Transverse colon (tissue), 4 donors: ENCODE measurements around the gene TMEM45B. TPM values are rescaled to one million over a fixed set of nuclear protein-coding genes. Genes with fewer than 3 reads are reported as not detected.
"Not testable (repeated sequence)": the region's sequence is repeated elsewhere in the genome, so short reads cannot be mapped to it uniquely, and the experiment has no call there.

ENCODE experiments used
- DNase-seq: peaks from one replicate; pipeline ENCODE4 v3.0.0-alpha.2; 2019
- H3K27ac ChIP-seq, 4 donors: fragments of 200-600 bp; sonication (generic); 2 replicates each; pipeline ENCODE4 v1.5.1; 2016 to 2018; ENCODE audit warnings: inconsistent platforms in 4 of 4
- H3K27me3 ChIP-seq: fragments of 200-600 bp; sonication (generic); 2 replicates; pipeline ENCODE4 v1.5.1; 2017; ENCODE audit warnings: inconsistent platforms
- H3K36me3 ChIP-seq, 4 donors: fragments of 200-600 bp; sonication (generic); 2 replicates each; pipeline ENCODE4 v1.5.1; 2017 to 2019; ENCODE audit warnings: inconsistent platforms in 4 of 4
- H3K4me1 ChIP-seq, 4 donors: fragments of 200-600 bp; sonication (generic); 2 replicates each; pipeline ENCODE4 v1.5.1; 2017 to 2020; ENCODE audit warnings: inconsistent platforms in 4 of 4
- H3K4me3 ChIP-seq, 4 donors: fragments of 200-600 bp; sonication (generic); 1 replicate in 1 of 4; 2 replicates in 3 of 4; pipeline versions ENCODE4 v1.5.1 to v1.6.1; 2017 to 2019; ENCODE audit warnings: inconsistent platforms in 4 of 4
- H3K9me3 ChIP-seq, 2 donors: fragments of 200-600 bp; sonication (generic); 2 replicates each; pipeline ENCODE4 v1.5.1; 2017 to 2019; ENCODE audit warnings: inconsistent platforms in 2 of 2
- EP300 ChIP-seq: sonication (generic); formaldehyde crosslinking; IDR thresholded peaks from one replicate; pipeline ENCODE4 v1.6.1; 2017; ENCODE audit warnings: antibody characterized with exemption, low read depth
- POLR2A ChIP-seq: fragments of 450-650 bp; IDR thresholded peaks from one replicate; pipeline ENCODE4 v1.6.1; 2016; ENCODE audit warnings: antibody characterized with exemption, mild to moderate bottlenecking, moderate library complexity
- POLR2AphosphoS5 ChIP-seq, 3 donors: sonication (generic); formaldehyde crosslinking; IDR thresholded peaks; one replicate each; pipeline ENCODE4 v1.6.1; 2016; ENCODE audit warnings: antibody characterized with exemption in 3 of 3
- WGBS, 2 donors: methylation state at CpG; one replicate each; pipeline ENCODE4 v1.1.5; 2018; ENCODE audit warnings: low coverage in 1 of 2; 5-methylcytosine and 5-hydroxymethylcytosine counted together
- in situ Hi-C, 4 donors: fragments of 200-750 bp; cut with MboI; loops; one replicate each; pipeline versions ENCODE4 v1.15.0 to v1.15.1; 2017; ENCODE audit warnings: low sequenced_read_pairs in 3 of 4, low pct_ligation_motif_present in 1 of 4, low pct_unique_long_range_greater_than_20kb in 1 of 4
- intact Hi-C: fragments of 100-400 bp; cut with DNase I; formaldehyde crosslinking; loops from one replicate; pipeline ENCODE4 v1.15.1; 2023; ENCODE audit warnings: low total_unique reads
- total RNA-seq, 4 donors: library from RNA; depleted of rRNA; stranded (reverse); fragments of >200 nt; gene quantifications; one replicate each; pipeline ENCODE4 v1.1.0, GENCODE V29; 2016
- TF ChIP-seq, protein P1 (sequence below), 5 experiments: fragments of 200-600 bp in 3 of 5; fragments of 450-650 bp in 2 of 5; sonication (generic) in 3 of 5; IDR thresholded peaks; 1 replicate in 2 of 5; 2 replicates in 3 of 5; pipeline ENCODE4 v1.5.1; 2016 to 2017; ENCODE audit warnings: antibody characterized with exemption in 5 of 5, inconsistent platforms in 3 of 5, mild to moderate bottlenecking in 2 of 5, moderate library complexity in 1 of 5

TMEM45B gene
- total RNA-seq, 4 donors from 2014 or later: 42.2 to 336 (median 205) TPM

DNA sequence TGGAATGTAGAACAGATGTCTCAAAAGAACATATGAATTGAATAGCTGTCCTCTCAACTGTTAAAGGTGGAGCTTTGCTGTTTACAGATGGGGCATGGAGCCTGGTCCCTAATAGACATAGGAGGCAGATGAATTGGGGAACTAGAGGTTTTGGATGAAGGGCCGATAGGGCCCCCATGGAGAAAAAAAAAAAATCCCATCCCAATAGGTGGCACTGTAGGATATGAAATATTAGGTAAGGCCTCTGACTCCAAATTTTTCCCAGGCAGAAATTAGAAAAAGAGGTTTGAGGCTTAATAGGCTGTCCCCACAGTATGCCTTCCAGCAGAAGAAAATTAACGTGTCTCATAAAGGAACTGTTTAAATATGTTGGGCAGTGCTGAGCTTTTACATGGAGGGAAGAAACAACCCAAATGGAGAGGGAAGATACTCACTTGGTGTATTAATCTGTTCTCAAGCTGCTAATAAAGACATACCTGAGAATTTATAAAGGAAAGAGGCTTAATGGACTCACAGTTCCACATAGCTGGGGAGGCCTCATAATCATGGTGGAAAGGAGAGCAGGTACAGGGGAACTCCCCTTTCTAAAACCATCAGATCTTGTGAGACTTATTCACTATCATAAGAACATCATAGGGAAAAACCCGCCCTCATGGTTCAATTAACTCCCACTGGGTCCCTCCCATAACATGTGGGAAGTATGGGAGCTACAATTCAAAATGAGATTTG lies 30.1 kb upstream of the TMEM45B start:
- WGBS, 2 donors: 26 to 50% methylated on average over 2 to 3 of the region's 3 CpGs
- Histone ChIP-seq H3K9me3 (no peaks in the 10 kb centered on the region), H3K4me3 (no peak overlapping the region), H3K36me3 (no peaks in the 10 kb centered on the region), H3K27me3 (no peaks in the 10 kb centered on the region), H3K4me1 (peaks cover 0 to 14% (median 10%) of the 10 kb centered on the region in 4 donors), H3K27ac (peak overlapping the region in 1 of 4 donors; percentile 8)
- no peak for DNase-seq
- intact Hi-C loops: no loop called here
- TF ChIP-seq, protein P1, sequence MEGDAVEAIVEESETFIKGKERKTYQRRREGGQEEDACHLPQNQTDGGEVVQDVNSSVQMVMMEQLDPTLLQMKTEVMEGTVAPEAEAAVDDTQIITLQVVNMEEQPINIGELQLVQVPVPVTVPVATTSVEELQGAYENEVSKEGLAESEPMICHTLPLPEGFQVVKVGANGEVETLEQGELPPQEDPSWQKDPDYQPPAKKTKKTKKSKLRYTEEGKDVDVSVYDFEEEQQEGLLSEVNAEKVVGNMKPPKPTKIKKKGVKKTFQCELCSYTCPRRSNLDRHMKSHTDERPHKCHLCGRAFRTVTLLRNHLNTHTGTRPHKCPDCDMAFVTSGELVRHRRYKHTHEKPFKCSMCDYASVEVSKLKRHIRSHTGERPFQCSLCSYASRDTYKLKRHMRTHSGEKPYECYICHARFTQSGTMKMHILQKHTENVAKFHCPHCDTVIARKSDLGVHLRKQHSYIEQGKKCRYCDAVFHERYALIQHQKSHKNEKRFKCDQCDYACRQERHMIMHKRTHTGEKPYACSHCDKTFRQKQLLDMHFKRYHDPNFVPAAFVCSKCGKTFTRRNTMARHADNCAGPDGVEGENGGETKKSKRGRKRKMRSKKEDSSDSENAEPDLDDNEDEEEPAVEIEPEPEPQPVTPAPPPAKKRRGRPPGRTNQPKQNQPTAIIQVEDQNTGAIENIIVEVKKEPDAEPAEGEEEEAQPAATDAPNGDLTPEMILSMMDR (IDR thresholded peaks at IDR 0.05): peak in 3 of 5 experiments; percentile 25 to 32 (median 31)
- no peak for TF ChIP-seq EP300
- in situ Hi-C loops: no loop called here

DNA sequence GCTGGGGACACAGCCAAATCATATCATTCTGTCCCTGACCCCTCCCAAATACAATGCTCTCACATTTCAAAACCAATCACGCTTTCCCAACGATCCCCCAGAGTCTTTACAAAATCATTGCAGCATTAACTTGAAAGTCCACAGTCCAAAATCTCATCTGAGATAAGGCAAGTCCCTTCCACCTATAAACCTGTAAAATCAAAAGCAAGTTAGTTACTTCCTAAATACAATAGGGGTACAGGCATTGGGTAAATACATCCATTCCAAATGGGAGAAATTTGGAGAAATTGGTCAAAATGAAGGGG lies 29.6 kb upstream of the TMEM45B start:
- H3K4me3 ChIP-seq, in situ Hi-C loops, H3K36me3 ChIP-seq, DNase-seq, intact Hi-C loops, H3K27me3 ChIP-seq, H3K9me3 ChIP-seq: not testable (repeated sequence)
- 29 to 40% methylated on average over 1 to 2 of the region's 2 CpGs for WGBS, 2 donors
- Histone ChIP-seq H3K4me1 (peaks cover 0 to 14% (median 10%) of the 10 kb centered on the region in 4 donors), H3K27ac (peak overlapping the region in 1 of 4 donors; percentile 8)

DNA sequence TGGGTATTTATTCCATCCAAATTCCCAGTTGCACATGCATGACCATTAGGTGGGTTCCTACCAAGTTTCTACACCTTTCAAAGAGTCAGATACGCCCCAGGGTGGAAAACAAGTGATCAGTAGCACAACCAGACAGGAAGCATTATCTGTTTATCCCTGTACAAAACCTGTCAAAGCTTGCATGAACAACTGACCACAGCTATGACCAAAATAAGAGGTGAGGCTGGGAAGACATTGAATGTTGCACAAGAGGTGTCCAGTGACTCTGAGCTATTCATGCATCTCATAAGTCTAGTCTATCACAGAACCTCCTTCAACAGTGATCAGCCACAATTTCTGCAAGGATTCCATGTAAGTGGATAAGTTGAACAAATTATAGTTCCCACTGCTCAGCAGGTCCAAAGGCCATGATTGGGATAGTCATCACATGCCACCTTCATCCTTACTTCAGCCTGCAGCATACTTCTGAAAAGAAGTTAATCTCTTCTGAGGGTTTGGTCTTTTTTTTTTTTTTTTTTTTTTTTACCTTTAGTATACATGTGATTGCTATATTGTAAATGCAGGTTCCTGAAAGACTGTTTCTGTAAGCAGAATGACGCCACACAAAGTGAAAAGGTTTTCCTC lies 28.0 kb upstream of the TMEM45B start:
- WGBS, 2 donors: 62 to 72% methylated on average over 2 of the region's 2 CpGs
- peak overlapping the region in 1 of 4 donors; percentile 19 for H3K27ac ChIP-seq
- H3K27me3 ChIP-seq: no peaks in the 10 kb centered on the region
- TF ChIP-seq EP300 (no peak), POLR2AphosphoS5 (IDR thresholded peaks at IDR 0.05) (no peak)
- H3K36me3 ChIP-seq: no peaks in the 10 kb centered on the region
- no peak overlapping the region for H3K4me3 ChIP-seq
- H3K9me3 ChIP-seq: no peaks in the 10 kb centered on the region
- in situ Hi-C loops (no loop called here), intact Hi-C loops (no loop called here)
- no peak for DNase-seq
- peaks cover 0 to 14% (median 10%) of the 10 kb centered on the region in 4 donors for H3K4me1 ChIP-seq

DNA sequence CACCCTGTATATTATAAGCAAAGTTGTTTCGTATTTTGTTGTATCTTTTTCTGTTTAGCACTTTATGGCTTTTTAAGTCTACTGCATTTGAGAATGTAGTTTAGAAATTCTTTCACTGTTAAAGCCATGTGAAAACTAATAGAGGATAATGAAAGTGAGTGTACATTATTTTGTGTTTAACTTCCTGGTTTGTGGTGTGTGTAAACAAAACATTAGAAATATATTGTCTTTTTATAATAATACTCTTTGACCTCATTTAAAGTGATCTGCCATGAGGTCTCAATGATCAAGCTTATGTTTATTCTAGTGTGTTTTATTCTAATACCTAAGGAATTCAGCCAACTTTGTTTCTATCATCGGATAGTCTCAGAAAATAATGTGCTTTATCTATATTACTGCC lies 27.4 kb upstream of the TMEM45B start:
- no peak for DNase-seq
- peak overlapping the region in 1 of 4 donors; percentile 19 for H3K27ac ChIP-seq

DNA sequence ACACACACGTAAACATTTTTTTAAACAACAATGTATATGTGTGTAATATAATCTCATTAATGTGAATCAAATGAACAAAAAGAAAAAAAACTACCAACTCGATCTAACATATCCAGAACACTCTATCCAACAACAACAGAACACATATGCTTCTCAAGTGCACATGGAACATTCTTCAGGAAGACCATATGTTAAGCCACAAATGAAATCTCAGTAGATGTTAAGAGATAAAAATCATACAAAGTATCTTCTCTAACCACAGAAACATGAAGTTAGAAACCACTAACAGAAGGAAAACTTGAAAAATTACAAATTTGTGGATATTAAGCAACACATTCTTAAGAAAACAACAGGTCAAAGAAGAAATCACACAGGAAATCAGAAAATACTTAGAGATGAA lies 25.5 kb upstream of the TMEM45B start:
- Histone ChIP-seq H3K27me3 (no peaks in the 10 kb centered on the region), H3K9me3 (no peaks in the 10 kb centered on the region), H3K27ac (no peak overlapping the region), H3K4me1 (peaks cover 0 to 14% (median 10%) of the 10 kb centered on the region in 4 donors), H3K4me3 (no peak overlapping the region), H3K36me3 (no peaks in the 10 kb centered on the region)
- no peak for TF ChIP-seq POLR2AphosphoS5 (IDR thresholded peaks at IDR 0.05)
- no peak for TF ChIP-seq POLR2A
- no peak for TF ChIP-seq EP300
- TF ChIP-seq, protein P1 (IDR thresholded peaks at IDR 0.05): no peak
- in situ Hi-C loops (no loop called here), intact Hi-C loops (no loop called here)
- no peak for DNase-seq
- 76 to 80% methylated on average over 1 to 2 of the region's 2 CpGs for WGBS, 2 donors

More for the DNA sequence above, 27.4 kb upstream of the TMEM45B start:
- Histone ChIP-seq H3K27me3 (no peaks in the 10 kb centered on the region), H3K4me1 (peaks cover 0 to 14% (median 10%) of the 10 kb centered on the region in 4 donors), H3K9me3 (no peaks in the 10 kb centered on the region), H3K36me3 (no peaks in the 10 kb centered on the region), H3K4me3 (no peak overlapping the region)
- TF ChIP-seq, protein P1 (IDR thresholded peaks at IDR 0.05): no peak
- TF ChIP-seq EP300: no peak
- TF ChIP-seq POLR2AphosphoS5 (IDR thresholded peaks at IDR 0.05): no peak
- TF ChIP-seq POLR2A: no peak
- intact Hi-C loops (no loop called here), in situ Hi-C loops (no loop called here)
- 48 to 51% methylated on average over 2 of the region's 2 CpGs for WGBS, 2 donors
